BLaER1 (cell line): ENCODE measurements around the gene CRYZ.

Source experiments
- H3K27ac ChIP-seq: shearing (Covaris generic); formaldehyde crosslinking; 2 replicates; pipeline ENCODE4 v1.8.1; 2022
- H3K27me3 ChIP-seq: shearing (Covaris generic); formaldehyde crosslinking; 2 replicates; pipeline ENCODE4 v1.8.1; 2022
- H3K36me3 ChIP-seq: shearing (Covaris generic); formaldehyde crosslinking; 2 replicates; pipeline ENCODE4 v1.8.1; 2022
- H3K4me1 ChIP-seq: shearing (Covaris generic); formaldehyde crosslinking; 2 replicates; pipeline ENCODE4 v1.8.1; 2022
- H3K4me2 ChIP-seq: shearing (Covaris generic); formaldehyde crosslinking; 2 replicates; pipeline ENCODE4 v1.8.1; 2022
- H3K4me3 ChIP-seq: shearing (Covaris generic); formaldehyde crosslinking; 2 replicates; pipeline ENCODE4 v1.8.1; 2022
- H3K9ac ChIP-seq: shearing (Covaris generic); formaldehyde crosslinking; 2 replicates; pipeline ENCODE4 v1.8.1; 2022
- H3K9me3 ChIP-seq: shearing (Covaris generic); formaldehyde crosslinking; 2 replicates; pipeline ENCODE4 v1.8.1; 2022
- H4K20me1 ChIP-seq: shearing (Covaris generic); formaldehyde crosslinking; 2 replicates; pipeline ENCODE4 v1.8.1; 2022
- Cebpa-rat ChIP-seq: shearing (Covaris generic); IDR thresholded peaks from 2 replicates; pipeline ENCODE4 v1.8.1; 2022

Gene CRYZ

GRCh38 chr1:74712881-74713280 lies 20.0 kb downstream of the CRYZ start:
- H3K27ac ChIP-seq: no peak overlapping the region
- no peak overlapping the region for H3K4me3 ChIP-seq
- no peaks in the 10 kb centered on the region for H3K27me3 ChIP-seq
- no peak for TF ChIP-seq Cebpa-rat
- no peaks in the 10 kb centered on the region for H4K20me1 ChIP-seq
- no peak overlapping the region for H3K4me2 ChIP-seq
- no peaks in the 10 kb centered on the region for H3K9me3 ChIP-seq
- no peaks in the 10 kb centered on the region for H3K4me1 ChIP-seq
- no peak overlapping the region for H3K9ac ChIP-seq
- peaks cover 58% of the 10 kb centered on the region for H3K36me3 ChIP-seq

- Histone ChIP-seq H3K27ac (no peak overlapping the region), H3K4me1 (0 out of 2 replicates have a peak, but pooled peaks cover 4% of the 10 kb centered on the region), H3K27me3 (no peaks in the 10 kb centered on the region), H3K9me3 (no peaks in the 10 kb centered on the region), H3K9ac (no peak overlapping the region), H4K20me1 (no peaks in the 10 kb centered on the region), H3K4me3 (no peak overlapping the region), H3K36me3 (peaks cover 46% of the 10 kb centered on the region; the same call in 1 of the 2 replicates), H3K4me2 (no peak overlapping the region)
- no peak for TF ChIP-seq Cebpa-rat
Observed at GRCh38 chr1:74703386-74704182, 29.3 kb downstream of the CRYZ start.

DNA sequence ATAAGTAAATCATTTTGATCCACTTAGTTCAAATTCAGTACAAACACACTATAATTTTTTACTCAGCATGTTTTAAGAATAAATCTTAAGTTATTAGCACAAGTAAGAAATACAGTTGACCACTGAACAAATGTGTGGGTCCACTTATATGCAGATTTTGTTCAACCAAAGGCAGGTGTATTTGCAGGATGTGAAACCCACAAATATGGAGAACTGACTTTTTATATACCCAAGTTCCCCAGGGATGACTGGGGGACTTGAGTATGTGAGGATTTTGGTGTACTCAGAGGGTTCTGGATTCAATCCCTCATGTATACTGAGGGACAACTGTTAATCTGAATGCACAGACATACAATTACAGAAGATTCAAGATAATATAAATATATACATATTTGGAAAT lies 33.5 kb downstream of the CRYZ start:
- Histone ChIP-seq H3K36me3 (peaks cover 17% of the 10 kb centered on the region; the same call in 1 of the 2 replicates), H3K9me3 (no peaks in the 10 kb centered on the region), H3K4me2 (no peak overlapping the region), H3K4me1 (0 out of 2 replicates have a peak, but pooled peaks cover 4% of the 10 kb centered on the region), H3K9ac (no peak overlapping the region), H3K27ac (no peak overlapping the region), H3K4me3 (no peak overlapping the region), H4K20me1 (no peaks in the 10 kb centered on the region), H3K27me3 (no peaks in the 10 kb centered on the region)
- TF ChIP-seq Cebpa-rat: no peak

DNA sequence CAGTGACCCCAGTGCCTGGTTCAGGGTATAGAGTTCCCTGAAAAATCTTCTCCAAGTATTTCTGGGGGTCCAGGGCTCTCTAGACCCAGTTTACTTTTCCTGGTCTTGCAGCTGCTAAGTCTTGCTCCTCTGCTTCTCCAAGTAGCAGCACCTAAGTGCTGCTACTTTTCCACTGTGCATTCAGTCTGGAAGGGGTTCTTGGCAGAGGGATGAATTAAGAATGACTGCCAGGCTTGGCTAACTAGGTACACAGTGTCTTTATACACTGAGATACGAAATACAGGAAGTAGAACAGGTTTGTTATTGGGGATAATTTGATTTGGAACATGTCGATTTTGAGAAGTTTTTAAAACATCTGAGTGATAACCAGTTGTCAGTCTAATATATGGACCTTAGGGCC lies 35.0 kb downstream of the CRYZ start:
- H3K4me2 ChIP-seq: no peak overlapping the region
- no peaks in the 10 kb centered on the region for H4K20me1 ChIP-seq
- no peak overlapping the region for H3K27ac ChIP-seq
- no peaks in the 10 kb centered on the region for H3K27me3 ChIP-seq
- H3K4me3 ChIP-seq: no peak overlapping the region
- no peak for TF ChIP-seq Cebpa-rat
- 0 out of 2 replicates have a peak, but pooled peaks cover 2% of the 10 kb centered on the region for H3K36me3 ChIP-seq
- H3K9me3 ChIP-seq: no peaks in the 10 kb centered on the region
- no peak overlapping the region for H3K9ac ChIP-seq
- 0 out of 2 replicates have a peak, but pooled peaks cover 4% of the 10 kb centered on the region for H3K4me1 ChIP-seq

DNA sequence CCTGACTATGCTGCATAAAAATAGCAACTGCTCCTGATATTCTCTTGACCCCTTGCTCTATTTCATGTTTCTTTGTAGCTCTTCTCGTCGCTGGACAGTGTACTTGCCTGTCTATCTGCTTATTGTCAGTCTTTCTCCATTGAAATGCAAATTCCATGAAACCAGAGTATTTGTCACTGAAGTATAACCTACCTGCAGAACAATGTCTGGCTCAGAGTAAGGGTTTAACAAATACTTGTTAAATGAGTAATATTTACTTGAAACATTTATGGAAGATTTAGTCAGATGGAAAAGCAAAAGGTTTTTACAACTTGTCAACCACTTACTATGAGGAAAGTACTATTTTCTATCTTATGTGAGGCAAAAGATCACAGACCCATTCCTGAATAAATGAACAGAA lies 39.4 kb downstream of the CRYZ start:
- no peaks in the 10 kb centered on the region for H3K27me3 ChIP-seq
- H3K36me3 ChIP-seq: no peaks in the 10 kb centered on the region
- no peaks in the 10 kb centered on the region for H3K9me3 ChIP-seq
- H3K4me1 ChIP-seq: no peaks in the 10 kb centered on the region
- no peak overlapping the region for H3K4me3 ChIP-seq
- no peak overlapping the region for H3K4me2 ChIP-seq
- no peak overlapping the region for H3K27ac ChIP-seq
- no peaks in the 10 kb centered on the region for H4K20me1 ChIP-seq
- no peak for TF ChIP-seq Cebpa-rat
- H3K9ac ChIP-seq: no peak overlapping the region

- Histone ChIP-seq H4K20me1 (no peaks in the 10 kb centered on the region), H3K9ac (no peak overlapping the region), H3K36me3 (no peaks in the 10 kb centered on the region), H3K4me1 (no peaks in the 10 kb centered on the region), H3K9me3 (no peaks in the 10 kb centered on the region), H3K4me3 (no peak overlapping the region), H3K4me2 (no peak overlapping the region), H3K27ac (no peak overlapping the region), H3K27me3 (no peaks in the 10 kb centered on the region)
- no peak for TF ChIP-seq Cebpa-rat
Observed at GRCh38 chr1:74690909-74691308, 41.9 kb downstream of the CRYZ start.

GRCh38 chr1:74690364-74690696 lies 42.5 kb downstream of the CRYZ start:
- Histone ChIP-seq H3K27me3 (no peaks in the 10 kb centered on the region), H3K4me3 (no peak overlapping the region), H3K4me2 (no peak overlapping the region), H3K36me3 (no peaks in the 10 kb centered on the region), H3K4me1 (no peaks in the 10 kb centered on the region), H3K9ac (0 out of 2 replicates have a peak overlapping the region, but pooled peaks have one; percentile 10), H3K9me3 (no peaks in the 10 kb centered on the region), H4K20me1 (no peaks in the 10 kb centered on the region), H3K27ac (no peak overlapping the region)
- TF ChIP-seq Cebpa-rat: no peak

- no peaks in the 10 kb centered on the region for H3K27me3 ChIP-seq
- H3K4me2 ChIP-seq: no peak overlapping the region
- H4K20me1 ChIP-seq: no peaks in the 10 kb centered on the region
- H3K9me3 ChIP-seq: no peaks in the 10 kb centered on the region
- H3K4me3 ChIP-seq: no peak overlapping the region
- 0 out of 2 replicates have a peak overlapping the region, but pooled peaks have one; percentile 10 for H3K9ac ChIP-seq
- no peaks in the 10 kb centered on the region for H3K36me3 ChIP-seq
- H3K4me1 ChIP-seq: no peaks in the 10 kb centered on the region
- no peak for TF ChIP-seq Cebpa-rat
- no peak overlapping the region for H3K27ac ChIP-seq
Observed at GRCh38 chr1:74689621-74690363, 43.1 kb downstream of the CRYZ start.

GRCh38 chr1:74686928-74687327 lies 45.9 kb downstream of the CRYZ start:
- H3K4me2 ChIP-seq: no peak overlapping the region
- no peaks in the 10 kb centered on the region for H3K36me3 ChIP-seq
- TF ChIP-seq Cebpa-rat: no peak

GRCh38 chr1:74684301-74684700 lies 48.5 kb downstream of the CRYZ start:
- Histone ChIP-seq H3K27ac (no peak overlapping the region), H3K9ac (no peak overlapping the region), H3K27me3 (no peaks in the 10 kb centered on the region), H3K9me3 (no peaks in the 10 kb centered on the region), H3K36me3 (no peaks in the 10 kb centered on the region), H3K4me2 (no peak overlapping the region), H4K20me1 (no peaks in the 10 kb centered on the region), H3K4me1 (peaks cover 16% of the 10 kb centered on the region), H3K4me3 (no peak overlapping the region)
- TF ChIP-seq Cebpa-rat: no peak

More at GRCh38 chr1:74686928-74687327, 45.9 kb downstream of the CRYZ start:
- Histone ChIP-seq H3K9ac (no peak overlapping the region), H3K27ac (no peak overlapping the region), H3K4me1 (no peaks in the 10 kb centered on the region), H3K9me3 (no peaks in the 10 kb centered on the region), H3K27me3 (no peaks in the 10 kb centered on the region), H4K20me1 (no peaks in the 10 kb centered on the region), H3K4me3 (no peak overlapping the region)
